NK-92 (cell line): ENCODE measurements around the gene TAS2R50.

Experiments
- DNase-seq: peaks from one replicate; lab custom pipeline; 2025; ENCODE audit not compliant: unreplicated experiment; lab: John Stamatoyannopoulos, UW

TAS2R50 gene

DNA sequence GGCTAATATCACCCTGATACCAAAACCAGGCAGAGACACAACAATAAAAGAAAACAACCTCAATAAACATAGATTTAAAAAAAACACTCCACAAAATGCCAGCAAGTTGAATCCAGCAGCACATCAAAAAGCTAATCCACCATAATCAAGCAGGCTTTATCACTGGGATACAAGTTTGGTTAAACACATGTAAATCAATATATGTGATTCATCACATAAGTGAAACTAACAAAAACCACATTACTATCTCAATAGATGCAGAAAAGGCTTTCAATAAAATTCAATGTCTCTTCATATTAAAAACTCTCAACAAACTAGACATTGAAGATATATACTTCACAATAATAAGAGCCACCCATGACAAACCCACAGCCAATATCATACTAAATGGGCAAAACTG, 30.6 kb downstream of the TAS2R50 start:
- no peak for DNase-seq

DNA sequence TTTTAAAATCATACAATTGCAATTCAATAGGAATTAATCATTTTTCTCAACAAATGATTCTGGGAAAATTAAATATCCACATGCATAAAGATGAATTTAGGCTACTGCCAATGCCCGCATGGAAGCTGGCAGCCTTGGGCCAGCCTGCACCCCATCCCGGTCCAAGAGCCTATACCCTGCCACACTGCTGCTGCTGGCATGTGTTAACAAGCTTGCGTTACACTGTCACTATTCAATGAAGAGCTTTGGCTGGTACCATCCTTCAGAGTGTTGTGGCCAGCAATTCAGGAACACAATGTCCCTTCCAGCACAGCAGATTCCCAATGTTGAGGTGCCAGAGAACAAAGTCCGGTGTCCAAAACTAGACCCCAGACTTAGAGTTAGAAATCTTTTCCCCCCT, 34.1 kb downstream of the TAS2R50 start:
- no peak for DNase-seq

- no peak for DNase-seq
Measured at GRCh38 chr12:10943167-10943566, 43.5 kb downstream of the TAS2R50 start.

- DNase-seq, result no peak
Measured at GRCh38 chr12:10941916-10942607, 44.6 kb downstream of the TAS2R50 start.

GRCh38 chr12:10941369-10941768, 45.3 kb downstream of the TAS2R50 start:
- no peak for DNase-seq

DNA sequence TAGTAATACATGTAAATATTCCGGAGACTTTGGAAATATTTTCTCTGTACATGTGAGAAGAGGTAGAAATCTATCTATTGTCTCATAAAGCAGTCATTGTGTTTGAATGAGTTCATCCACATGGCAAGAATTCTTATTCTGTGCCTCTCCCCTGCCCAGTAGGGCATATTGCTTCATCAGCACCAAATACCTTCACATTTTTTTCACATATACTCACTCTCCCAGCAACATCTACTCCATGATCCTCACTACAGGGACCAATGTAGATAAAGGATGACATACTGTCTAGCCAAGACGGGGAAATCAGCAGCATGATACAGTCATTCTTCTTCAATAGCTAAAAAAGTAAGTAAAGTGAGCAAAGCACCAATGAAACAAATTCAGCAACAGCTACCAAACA, 46.3 kb downstream of the TAS2R50 start:
- no peak for DNase-seq

- DNase-seq, result no peak
Measured at GRCh38 chr12:10939163-10939562, 47.5 kb downstream of the TAS2R50 start, which contains the start of gene TAS2R14. TSS of gene TAS2R14 (minus strand) at chr12:10939263. CDS start at chr12:10939207, 56 bp downstream.

- no peak for DNase-seq
Measured at GRCh38 chr12:10936506-10936905, 50.2 kb downstream of the TAS2R50 start.
